PFSK-1 (cell line): ENCODE results near the gene CSRNP2.
A peak's percentile ranks its signal among the peaks of the same experiment; 100 is the strongest.

ENCODE experiments used
- FOXP2 ChIP-seq: optimal IDR thresholded peaks from 2 replicates; pipeline ENCODE3; 2011; ENCODE audit warnings: borderline replicate concordance, control low read depth, inconsistent platforms; ENCODE audit not compliant: insufficient read depth; ENCODE audit errors: extremely low read length, extremely low read depth
- POLR2AphosphoS5 ChIP-seq: IDR thresholded peaks from 2 replicates; pipeline ENCODE4 v1.6.1; 2012; ENCODE audit warnings: low read depth, mild to moderate bottlenecking, control low read depth, low read length, moderate library complexity
- REST ChIP-seq, 2 experiments: IDR thresholded peaks; 2 replicates each; pipeline versions ENCODE4 v1.6.1 to v1.8.0; 2011 to 2012; ENCODE audit warnings: low read depth in 2 of 2, low read length in 2 of 2, control low read depth in 1 of 2, inconsistent platforms in 1 of 2, mild to moderate bottlenecking in 1 of 2, moderate library complexity in 1 of 2; ENCODE audit not compliant: insufficient read depth in 1 of 2
- SIN3A ChIP-seq: IDR thresholded peaks from 2 replicates; pipeline ENCODE4 v1.6.1; 2012; ENCODE audit warnings: mild to moderate bottlenecking, low read length, moderate library complexity, borderline replicate concordance; ENCODE audit not compliant: insufficient read depth
- TAF1 ChIP-seq: IDR thresholded peaks from 2 replicates; pipeline ENCODE4 v1.6.1; 2012; ENCODE audit warnings: low read length, control low read depth, borderline replicate concordance; ENCODE audit not compliant: insufficient read depth

CSRNP2 gene

GRCh38 chr12:51051787-51052186 is 31.6 kb downstream of the CSRNP2 start:
- TF ChIP-seq TAF1 (no peak), REST (IDR thresholded peaks at IDR 0.05; ENCODE audit: insufficient read depth in 1 of 2, low read depth in 2 of 2, low read length in 2 of 2) (no peak), FOXP2 (no peak), POLR2AphosphoS5 (no peak; the same call in 1 of the 2 replicates), SIN3A (no peak)

- no peak for TF ChIP-seq SIN3A
- TF ChIP-seq TAF1: no peak
- TF ChIP-seq POLR2AphosphoS5: no peak
- TF ChIP-seq FOXP2: no peak
- no peak for TF ChIP-seq REST (IDR thresholded peaks at IDR 0.05; ENCODE audit: insufficient read depth in 1 of 2, low read depth in 2 of 2, low read length in 2 of 2)
Measured at GRCh38 chr12:51049525-51049924, 33.9 kb downstream of the CSRNP2 start.

GRCh38 chr12:51048661-51049251 is 34.6 kb downstream of the CSRNP2 start:
- TF ChIP-seq TAF1 (no peak), FOXP2 (no peak), SIN3A (0 out of 2 replicates have a peak, but pooled peaks have one; percentile 3)

- TF ChIP-seq FOXP2 (peak; percentile 34), TAF1 (peak; percentile 96), SIN3A (peak; percentile 12; the same call in 1 of the 2 replicates), POLR2AphosphoS5 (peak; percentile 97), REST (IDR thresholded peaks at IDR 0.05; ENCODE audit: insufficient read depth in 1 of 2, low read depth in 2 of 2, low read length in 2 of 2) (peak; percentile 74 to 87; a peak in 3 of 4 replicates)
Measured at GRCh38 chr12:51047655-51048540, 35.5 kb downstream of the CSRNP2 start, which contains the start of gene LETMD1. LETMD1 (plus strand) TSS chr12:51048327; CDS start chr12:51048357, 30 bp downstream.

- TF ChIP-seq POLR2AphosphoS5: no peak
- no peak for TF ChIP-seq SIN3A
- TF ChIP-seq REST (IDR thresholded peaks at IDR 0.05; ENCODE audit: insufficient read depth in 1 of 2, low read depth in 2 of 2, low read length in 2 of 2): no peak
- no peak for TF ChIP-seq TAF1
- no peak for TF ChIP-seq FOXP2
Measured at GRCh38 chr12:51036279-51036678, 47.1 kb downstream of the CSRNP2 start.
